Esophagus squamous epithelium (tissue), 5 donors: ENCODE data around the gene LKAAEAR1. TPM values are rescaled to one million over a fixed set of nuclear protein-coding genes. Genes with fewer than 3 reads are reported as not detected.

ENCODE experiments used
- DNase-seq: peaks from one replicate; lab custom pipeline; 2025; lab: John Stamatoyannopoulos, UW
- H3K27ac ChIP-seq, 4 donors: fragments of 200-600 bp; sonication (generic); one replicate each; pipeline ENCODE4 v1.5.1; 2016 to 2019; ENCODE audit warnings: mild to moderate bottlenecking in 1 of 4
- H3K27me3 ChIP-seq, 4 donors: fragments of 200-600 bp; sonication (generic); 1 replicate in 3 of 4; 2 replicates in 1 of 4; pipeline versions ENCODE4 v1.5.1 to v1.6.0; 2017 to 2021; ENCODE audit warnings: antibody characterized with exemption in 1 of 4
- H3K36me3 ChIP-seq, 3 donors: fragments of 200-600 bp; sonication (generic); one replicate each; pipeline ENCODE4 v1.5.1; 2016 to 2019
- H3K4me1 ChIP-seq, 3 donors: fragments of 200-600 bp; sonication (generic); one replicate each; pipeline ENCODE4 v1.5.1; 2017 to 2019
- H3K4me3 ChIP-seq, 4 donors: fragments of 200-600 bp; sonication (generic); 1 replicate in 3 of 4; 2 replicates in 1 of 4; pipeline ENCODE4 v1.5.1; 2016 to 2019; ENCODE audit warnings: mild to moderate bottlenecking in 2 of 4, moderate library complexity in 1 of 4
- H3K9me3 ChIP-seq, 3 donors: fragments of 200-600 bp; sonication (generic); one replicate each; pipeline ENCODE4 v1.5.1; 2016 to 2019
- CTCF ChIP-seq, 6 experiments: fragments of 450-650 bp in 4 of 6; fragments of 200-600 bp in 2 of 6; sonication (generic) in 2 of 6; IDR thresholded peaks; one replicate each; pipeline ENCODE4 v1.5.1; 2016 to 2019; ENCODE audit warnings: antibody characterized with exemption in 6 of 6, mild to moderate bottlenecking in 4 of 6, moderate library complexity in 4 of 6
- POLR2A ChIP-seq, 4 donors: fragments of 450-650 bp; IDR thresholded peaks; one replicate each; pipeline ENCODE4 v1.6.1; 2017; ENCODE audit warnings: antibody characterized with exemption in 4 of 4, mild to moderate bottlenecking in 4 of 4, moderate library complexity in 3 of 4
- WGBS, 2 donors: methylation state at CpG; one replicate each; pipeline ENCODE4 v1.1.5; 2018; 5-methylcytosine and 5-hydroxymethylcytosine counted together
- intact Hi-C: fragments of 100-400 bp; cut with DNase I; formaldehyde crosslinking; loops from one replicate; pipeline ENCODE4 v1.15.0; 2022
- total RNA-seq, 4 donors: library from RNA; depleted of rRNA; stranded (reverse); fragments of >200 nt; gene quantifications; one replicate each; pipeline ENCODE4 v1.1.0, GENCODE V29; 2016
- donor health status: DM: yes; HTN: yes; CAD: no.

Gene LKAAEAR1
- total RNA-seq, 4 donors from 2014 or later = not detected

GRCh38 chr20:64116016-64116415 lies 31.8 kb upstream of the LKAAEAR1 start:
- no peaks in the 10 kb centered on the region for H3K9me3 ChIP-seq
- H3K27ac ChIP-seq = no peak overlapping the region
- H3K36me3 ChIP-seq = no peaks in the 10 kb centered on the region
- H3K27me3 ChIP-seq = peaks cover 0 to 10% (median 0%) of the 10 kb centered on the region in 4 donors
- peaks cover 0 to 10% (median 4%) of the 10 kb centered on the region in 3 donors for H3K4me1 ChIP-seq
- intact Hi-C loops = no loop called here
- no peak for DNase-seq
- 48 to 83% methylated on average over 1 to 6 of the region's 21 CpGs for WGBS, 2 donors
- H3K4me3 ChIP-seq = no peak overlapping the region
- TF ChIP-seq POLR2A (IDR thresholded peaks at IDR 0.05) (no peak), CTCF (IDR thresholded peaks at IDR 0.05) (no peak)

DNA sequence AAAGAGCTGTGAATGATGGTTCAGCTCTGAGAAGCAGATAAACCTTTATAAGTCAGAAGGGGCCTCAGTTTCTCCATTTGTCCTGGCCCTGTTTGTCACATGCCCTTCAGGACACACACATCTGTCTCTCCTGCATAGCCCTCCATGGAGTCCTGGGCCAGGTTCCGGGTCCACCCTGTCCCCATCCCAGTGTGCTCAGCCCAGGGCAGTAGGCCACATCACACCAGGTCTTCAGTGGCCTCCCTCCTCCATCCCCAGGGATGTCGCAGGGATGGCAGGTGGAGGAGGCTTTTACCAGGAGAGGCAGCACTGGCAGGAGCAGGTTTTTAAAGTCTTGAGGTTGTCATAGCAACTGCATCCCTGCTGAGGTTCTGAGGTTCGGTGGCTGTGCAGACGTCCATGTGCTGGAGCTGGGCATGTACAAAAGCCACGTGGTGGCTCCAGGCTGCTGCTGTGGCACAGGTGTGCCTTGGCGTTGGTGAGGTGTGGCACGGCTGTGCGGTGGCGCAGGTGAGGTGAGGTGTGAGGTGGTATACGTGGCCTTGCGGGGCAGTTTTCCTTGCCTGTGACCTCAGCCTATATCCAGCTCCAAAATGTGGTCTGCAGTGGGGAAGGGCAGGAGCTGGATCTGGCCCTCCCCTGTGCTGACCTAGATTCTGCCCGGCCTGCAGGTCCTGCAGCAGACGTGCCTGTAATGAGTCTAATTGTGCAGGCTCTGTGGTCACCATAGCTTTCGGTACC lies 31.1 kb upstream of the LKAAEAR1 start:
- DNase-seq = no peak
- Histone ChIP-seq H3K9me3 (no peaks in the 10 kb centered on the region), H3K36me3 (no peaks in the 10 kb centered on the region), H3K4me1 (peaks cover 0 to 5% (median 4%) of the 10 kb centered on the region in 3 donors), H3K27ac (no peak overlapping the region), H3K4me3 (no peak overlapping the region), H3K27me3 (peaks cover 0 to 5% (median 0%) of the 10 kb centered on the region in 4 donors)
- intact Hi-C loops = no loop called here
- 40 to 67% methylated on average over 1 to 3 of the region's 14 CpGs for WGBS, 2 donors
- TF ChIP-seq CTCF (IDR thresholded peaks at IDR 0.05) (no peak), POLR2A (IDR thresholded peaks at IDR 0.05) (no peak)

DNA sequence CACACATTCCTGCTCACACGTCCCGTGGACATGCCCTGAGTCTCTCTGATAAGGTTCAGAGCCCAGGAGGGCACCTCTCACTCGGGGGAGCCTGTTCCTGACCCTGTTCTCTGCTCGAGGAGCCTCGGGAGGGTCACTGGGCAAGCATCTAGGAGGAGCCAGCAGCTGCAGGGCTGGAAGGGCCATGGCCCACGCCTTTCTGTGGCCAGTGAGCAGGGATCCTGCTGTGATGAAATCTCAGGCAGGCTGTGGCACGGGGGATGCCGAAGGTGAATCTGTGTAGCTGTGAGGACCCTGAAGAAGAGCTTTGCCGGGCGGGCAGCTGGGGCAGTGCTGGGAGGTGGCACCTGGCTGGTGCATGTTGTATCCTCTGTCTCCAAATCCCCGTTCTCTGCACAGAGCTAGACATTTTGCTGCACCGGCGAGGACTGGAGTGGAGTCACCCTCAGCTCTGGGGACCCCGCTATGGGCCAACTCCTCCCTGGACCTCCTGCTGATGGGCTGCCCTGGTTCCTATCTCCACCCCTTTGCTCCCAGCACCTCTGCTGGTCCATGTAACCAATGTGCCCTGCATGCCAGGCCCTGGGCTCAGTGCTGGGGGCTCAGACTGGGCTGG lies 30.3 kb upstream of the LKAAEAR1 start:
- TF ChIP-seq CTCF (IDR thresholded peaks at IDR 0.05) (no peak), POLR2A (IDR thresholded peaks at IDR 0.05) (no peak)
- H3K9me3 ChIP-seq = no peaks in the 10 kb centered on the region
- peaks cover 0 to under 1% (median 0%) of the 10 kb centered on the region in 4 donors for H3K27me3 ChIP-seq
- no peaks in the 10 kb centered on the region for H3K4me1 ChIP-seq
- intact Hi-C loops = no loop called here
- no peak for DNase-seq
- 76 to 77% methylated on average over 7 to 11 of the region's 14 CpGs for WGBS, 2 donors
- no peak overlapping the region for H3K4me3 ChIP-seq
- H3K36me3 ChIP-seq = no peaks in the 10 kb centered on the region
- H3K27ac ChIP-seq = no peak overlapping the region

GRCh38 chr20:64113796-64114355 lies 29.7 kb upstream of the LKAAEAR1 start:
- intact Hi-C loops = no loop called here
- no peak overlapping the region for H3K27ac ChIP-seq
- H3K9me3 ChIP-seq = no peaks in the 10 kb centered on the region
- H3K27me3 ChIP-seq = peaks cover 0 to 7% (median 0%) of the 10 kb centered on the region in 4 donors
- WGBS, 2 donors = 56 to 85% methylated on average over 6 to 7 of the region's 13 CpGs
- no peak for DNase-seq
- TF ChIP-seq POLR2A (IDR thresholded peaks at IDR 0.05) (no peak), CTCF (IDR thresholded peaks at IDR 0.05) (no peak)
- no peaks in the 10 kb centered on the region for H3K4me1 ChIP-seq
- H3K4me3 ChIP-seq = no peak overlapping the region
- no peaks in the 10 kb centered on the region for H3K36me3 ChIP-seq

DNA sequence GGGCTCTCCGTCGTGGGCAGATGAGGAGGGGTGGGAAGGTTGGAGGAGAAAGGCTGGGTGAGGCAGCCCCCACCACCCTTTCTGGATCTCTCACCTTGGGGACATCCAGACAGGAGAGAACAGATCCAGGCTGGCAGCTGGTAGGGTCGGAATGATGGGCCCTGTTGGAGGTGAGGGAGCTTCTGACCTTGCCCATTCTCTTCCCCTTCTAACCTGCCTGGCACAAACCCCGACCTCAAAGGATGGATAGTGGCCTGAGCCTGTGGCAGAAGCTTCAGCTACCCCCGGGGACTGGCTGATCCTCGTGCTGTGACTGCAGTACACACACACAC lies 29.2 kb upstream of the LKAAEAR1 start:
- WGBS, 2 donors = 56% methylated on average over 3 of the region's 6 CpGs; no CpG with 5 or more reads in 1 of the 2 donors
- no peaks in the 10 kb centered on the region for H3K36me3 ChIP-seq
- H3K4me1 ChIP-seq = no peaks in the 10 kb centered on the region
- H3K27ac ChIP-seq = no peak overlapping the region
- H3K9me3 ChIP-seq = no peaks in the 10 kb centered on the region
- intact Hi-C loops = no loop called here
- no peak overlapping the region for H3K4me3 ChIP-seq
- DNase-seq = no peak
- H3K27me3 ChIP-seq = peaks cover 0 to 11% (median 0%) of the 10 kb centered on the region in 4 donors
- TF ChIP-seq POLR2A (IDR thresholded peaks at IDR 0.05) (no peak), CTCF (IDR thresholded peaks at IDR 0.05) (no peak)
